ENCODE measurements around the gene MYLK4. TPM values are rescaled to one million over a fixed set of nuclear protein-coding genes. Genes with fewer than 3 reads are reported as not detected.
A peak's percentile ranks its signal among the peaks of the same experiment; 100 is the strongest.

The MYLK4 gene
- total and polyA plus RNA-seq, 2 of the 13 experiments (the other 11 are each of a cell fraction or from before 2014, with no cell fraction given): 0.26 to 0.29 TPM

DNA sequence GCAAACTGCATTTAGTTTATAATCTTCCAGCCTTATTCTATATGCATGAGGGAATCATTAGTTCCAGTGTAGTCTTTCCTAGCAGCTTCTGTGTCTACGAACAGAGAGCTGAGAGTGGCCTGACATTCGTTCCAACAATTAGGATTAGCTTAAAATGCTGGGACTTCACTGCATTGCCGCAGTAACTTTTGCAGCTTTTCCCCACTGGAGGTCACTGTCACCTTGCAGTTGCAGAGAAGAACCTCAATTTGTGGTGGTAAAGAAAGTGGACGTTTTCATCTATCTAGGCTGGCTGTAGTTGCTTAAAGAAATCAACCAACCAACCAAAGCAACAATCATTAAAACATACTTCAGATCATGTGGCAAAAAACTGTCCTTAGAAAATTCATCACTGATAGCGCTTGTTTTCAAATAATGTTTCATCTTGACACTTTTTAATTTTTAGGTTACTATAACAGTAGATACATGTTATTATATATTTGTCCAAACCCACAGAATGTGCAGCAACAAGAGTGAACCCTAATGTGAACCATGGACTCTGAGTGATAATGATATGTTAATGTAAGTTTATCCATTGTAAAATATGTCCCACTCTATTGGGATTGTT lies 12.2 kb downstream of the MYLK4 start (continued):
- TF ChIP-seq, protein P1, sequence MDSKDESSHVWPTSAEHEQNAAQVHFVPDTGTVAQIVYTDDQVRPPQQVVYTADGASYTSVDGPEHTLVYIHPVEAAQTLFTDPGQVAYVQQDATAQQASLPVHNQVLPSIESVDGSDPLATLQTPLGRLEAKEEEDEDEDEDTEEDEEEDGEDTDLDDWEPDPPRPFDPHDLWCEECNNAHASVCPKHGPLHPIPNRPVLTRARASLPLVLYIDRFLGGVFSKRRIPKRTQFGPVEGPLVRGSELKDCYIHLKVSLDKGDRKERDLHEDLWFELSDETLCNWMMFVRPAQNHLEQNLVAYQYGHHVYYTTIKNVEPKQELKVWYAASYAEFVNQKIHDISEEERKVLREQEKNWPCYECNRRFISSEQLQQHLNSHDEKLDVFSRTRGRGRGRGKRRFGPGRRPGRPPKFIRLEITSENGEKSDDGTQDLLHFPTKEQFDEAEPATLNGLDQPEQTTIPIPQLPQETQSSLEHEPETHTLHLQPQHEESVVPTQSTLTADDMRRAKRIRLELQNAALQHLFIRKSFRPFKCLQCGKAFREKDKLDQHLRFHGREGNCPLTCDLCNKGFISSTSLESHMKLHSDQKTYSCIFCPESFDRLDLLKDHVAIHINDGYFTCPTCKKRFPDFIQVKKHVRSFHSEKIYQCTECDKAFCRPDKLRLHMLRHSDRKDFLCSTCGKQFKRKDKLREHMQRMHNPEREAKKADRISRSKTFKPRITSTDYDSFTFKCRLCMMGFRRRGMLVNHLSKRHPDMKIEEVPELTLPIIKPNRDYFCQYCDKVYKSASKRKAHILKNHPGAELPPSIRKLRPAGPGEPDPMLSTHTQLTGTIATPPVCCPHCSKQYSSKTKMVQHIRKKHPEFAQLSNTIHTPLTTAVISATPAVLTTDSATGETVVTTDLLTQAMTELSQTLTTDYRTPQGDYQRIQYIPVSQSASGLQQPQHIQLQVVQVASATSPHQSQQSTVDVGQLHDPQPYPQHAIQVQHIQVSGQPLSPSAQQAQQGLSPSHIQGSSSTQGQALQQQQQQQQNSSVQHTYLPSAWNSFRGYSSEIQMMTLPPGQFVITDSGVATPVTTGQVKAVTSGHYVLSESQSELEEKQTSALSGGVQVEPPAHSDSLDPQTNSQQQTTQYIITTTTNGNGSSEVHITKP (CRISPR knock-in tag; IDR thresholded peaks at IDR 0.05; ENCODE audit: low read depth): no peak
- TF ChIP-seq ZNF572 (CRISPR knock-in tag; IDR thresholded peaks at IDR 0.05) (no peak), ZNF296 (CRISPR knock-in tag; conservative IDR thresholded peaks at IDR 0.05) (no peak), ZSCAN9 (CRISPR knock-in tag; IDR thresholded peaks at IDR 0.05; ENCODE audit: borderline replicate concordance) (no peak), MXI1 (IDR thresholded peaks at IDR 0.05; ENCODE audit: borderline replicate concordance, low read depth, low read length) (no peak), MED13 (CRISPR knock-in tag; IDR thresholded peaks at IDR 0.05) (no peak), ZNF546 (CRISPR knock-in tag; conservative IDR thresholded peaks at IDR 0.05) (no peak), SP140L (CRISPR knock-in tag; IDR thresholded peaks at IDR 0.05; ENCODE audit: borderline replicate concordance) (0 out of 2 replicates have a peak, but pooled peaks have one; percentile 41), REL (CRISPR knock-in tag; conservative IDR thresholded peaks at IDR 0.05) (no peak), ZNF382 (CRISPR knock-in tag; IDR thresholded peaks at IDR 0.05; ENCODE audit: borderline replicate concordance) (no peak), GTF2F1 (IDR thresholded peaks at IDR 0.05; ENCODE audit: low read length) (no peak), FOXP1 (IDR thresholded peaks at IDR 0.05) (no peak), FOXP1 (CRISPR knock-in tag; IDR thresholded peaks at IDR 0.05) (no peak), IRF2 (CRISPR knock-in tag; IDR thresholded peaks at IDR 0.05) (0 out of 2 replicates have a peak, but pooled peaks have one; percentile 38), GABPA (IDR thresholded peaks at IDR 0.05; ENCODE audit: low read depth, low read length) (no peak), GABPA (CRISPR knock-in tag; IDR thresholded peaks at IDR 0.05; ENCODE audit: low read depth) (0 out of 2 replicates have a peak, but pooled peaks have one; percentile 10), ATF1 (CRISPR knock-in tag; IDR thresholded peaks at IDR 0.05) (no peak), POGZ (CRISPR knock-in tag; IDR thresholded peaks at IDR 0.05) (no peak), NFYC (CRISPR knock-in tag; IDR thresholded peaks at IDR 0.05) (no peak), MIXL1 (CRISPR knock-in tag; IDR thresholded peaks at IDR 0.05) (no peak)
- TF ChIP-seq, protein P2, sequence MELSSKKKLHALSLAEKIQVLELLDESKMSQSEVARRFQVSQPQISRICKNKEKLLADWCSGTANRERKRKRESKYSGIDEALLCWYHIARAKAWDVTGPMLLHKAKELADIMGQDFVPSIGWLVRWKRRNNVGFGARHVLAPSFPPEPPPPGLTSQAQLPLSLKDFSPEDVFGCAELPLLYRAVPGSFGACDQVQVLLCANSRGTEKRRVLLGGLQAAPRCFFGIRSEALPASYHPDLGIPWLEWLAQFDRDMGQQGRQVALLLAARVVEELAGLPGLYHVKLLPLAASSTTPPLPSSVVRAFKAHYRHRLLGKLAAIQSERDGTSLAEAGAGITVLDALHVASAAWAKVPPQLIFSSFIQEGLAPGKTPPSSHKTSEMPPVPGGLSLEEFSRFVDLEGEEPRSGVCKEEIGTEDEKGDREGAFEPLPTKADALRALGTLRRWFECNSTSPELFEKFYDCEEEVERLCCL (CRISPR knock-in tag; IDR thresholded peaks at IDR 0.05; ENCODE audit: borderline replicate concordance): no peak
- TF ChIP-seq, protein P3, sequence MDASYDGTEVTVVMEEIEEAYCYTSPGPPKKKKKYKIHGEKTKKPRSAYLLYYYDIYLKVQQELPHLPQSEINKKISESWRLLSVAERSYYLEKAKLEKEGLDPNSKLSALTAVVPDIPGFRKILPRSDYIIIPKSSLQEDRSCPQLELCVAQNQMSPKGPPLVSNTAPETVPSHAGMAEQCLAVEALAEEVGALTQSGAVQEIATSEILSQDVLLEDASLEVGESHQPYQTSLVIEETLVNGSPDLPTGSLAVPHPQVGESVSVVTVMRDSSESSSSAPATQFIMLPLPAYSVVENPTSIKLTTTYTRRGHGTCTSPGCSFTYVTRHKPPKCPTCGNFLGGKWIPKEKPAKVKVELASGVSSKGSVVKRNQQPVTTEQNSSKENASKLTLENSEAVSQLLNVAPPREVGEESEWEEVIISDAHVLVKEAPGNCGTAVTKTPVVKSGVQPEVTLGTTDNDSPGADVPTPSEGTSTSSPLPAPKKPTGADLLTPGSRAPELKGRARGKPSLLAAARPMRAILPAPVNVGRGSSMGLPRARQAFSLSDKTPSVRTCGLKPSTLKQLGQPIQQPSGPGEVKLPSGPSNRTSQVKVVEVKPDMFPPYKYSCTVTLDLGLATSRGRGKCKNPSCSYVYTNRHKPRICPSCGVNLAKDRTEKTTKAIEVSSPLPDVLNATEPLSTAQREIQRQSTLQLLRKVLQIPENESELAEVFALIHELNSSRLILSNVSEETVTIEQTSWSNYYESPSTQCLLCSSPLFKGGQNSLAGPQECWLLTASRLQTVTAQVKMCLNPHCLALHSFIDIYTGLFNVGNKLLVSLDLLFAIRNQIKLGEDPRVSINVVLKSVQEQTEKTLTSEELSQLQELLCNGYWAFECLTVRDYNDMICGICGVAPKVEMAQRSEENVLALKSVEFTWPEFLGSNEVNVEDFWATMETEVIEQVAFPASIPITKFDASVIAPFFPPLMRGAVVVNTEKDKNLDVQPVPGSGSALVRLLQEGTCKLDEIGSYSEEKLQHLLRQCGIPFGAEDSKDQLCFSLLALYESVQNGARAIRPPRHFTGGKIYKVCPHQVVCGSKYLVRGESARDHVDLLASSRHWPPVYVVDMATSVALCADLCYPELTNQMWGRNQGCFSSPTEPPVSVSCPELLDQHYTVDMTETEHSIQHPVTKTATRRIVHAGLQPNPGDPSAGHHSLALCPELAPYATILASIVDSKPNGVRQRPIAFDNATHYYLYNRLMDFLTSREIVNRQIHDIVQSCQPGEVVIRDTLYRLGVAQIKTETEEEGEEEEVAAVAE (CRISPR knock-in tag; IDR thresholded peaks at IDR 0.05; ENCODE audit: borderline replicate concordance): no peak
- TF ChIP-seq, protein P4, sequence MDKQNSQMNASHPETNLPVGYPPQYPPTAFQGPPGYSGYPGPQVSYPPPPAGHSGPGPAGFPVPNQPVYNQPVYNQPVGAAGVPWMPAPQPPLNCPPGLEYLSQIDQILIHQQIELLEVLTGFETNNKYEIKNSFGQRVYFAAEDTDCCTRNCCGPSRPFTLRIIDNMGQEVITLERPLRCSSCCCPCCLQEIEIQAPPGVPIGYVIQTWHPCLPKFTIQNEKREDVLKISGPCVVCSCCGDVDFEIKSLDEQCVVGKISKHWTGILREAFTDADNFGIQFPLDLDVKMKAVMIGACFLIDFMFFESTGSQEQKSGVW (CRISPR knock-in tag; IDR thresholded peaks at IDR 0.05; ENCODE audit: borderline replicate concordance): no peak

All from HepG2 (cell line).